ENCODE results near the gene DDA1. TPM values are rescaled to one million over a fixed set of nuclear protein-coding genes. Genes with fewer than 3 reads are reported as not detected.

DDA1 gene
- total and polyA plus RNA-seq, 9 of the 15 experiments (the other 6 are each of a cell fraction or from before 2014, with no cell fraction given), result 1.4 to 83.8 (median 33.8) TPM

DNA sequence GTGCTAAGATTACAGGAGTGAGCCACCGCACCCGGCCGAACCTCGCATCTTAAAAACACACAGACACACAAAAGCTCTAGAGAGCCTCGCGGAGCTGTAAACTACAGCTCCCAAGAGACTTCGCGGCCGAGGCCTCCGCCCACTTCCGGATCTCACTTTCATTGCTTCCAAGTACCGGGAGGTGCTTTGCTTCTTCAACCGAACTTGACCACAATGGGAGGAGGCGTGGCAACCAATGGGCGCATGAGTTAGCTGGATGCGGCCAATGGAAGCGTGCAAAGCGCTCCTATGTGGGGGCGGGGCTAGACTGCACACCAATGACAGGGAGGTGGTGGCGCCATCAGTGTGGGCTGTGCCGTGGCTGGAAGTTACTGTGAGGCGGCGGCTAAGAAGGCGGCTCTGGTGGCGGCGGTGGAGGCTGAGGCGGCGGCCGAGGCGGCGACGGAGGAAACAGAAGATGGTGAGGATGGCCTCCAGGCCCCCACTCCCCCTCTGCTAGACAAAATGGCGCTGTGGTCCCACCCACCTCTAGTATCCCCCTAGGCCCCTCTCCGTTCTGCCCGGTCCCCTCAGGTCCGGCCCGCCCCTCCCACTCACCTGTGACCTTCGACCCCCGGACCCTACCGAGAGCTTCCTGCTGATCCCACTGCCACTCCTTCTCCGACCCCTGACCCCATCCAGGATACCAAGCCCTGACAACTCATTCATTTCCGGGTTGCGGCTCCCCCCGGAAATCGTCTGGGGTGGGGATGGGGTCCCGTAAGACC lies at the start of gene DDA1 (continued):
- TF ChIP-seq, protein P1, sequence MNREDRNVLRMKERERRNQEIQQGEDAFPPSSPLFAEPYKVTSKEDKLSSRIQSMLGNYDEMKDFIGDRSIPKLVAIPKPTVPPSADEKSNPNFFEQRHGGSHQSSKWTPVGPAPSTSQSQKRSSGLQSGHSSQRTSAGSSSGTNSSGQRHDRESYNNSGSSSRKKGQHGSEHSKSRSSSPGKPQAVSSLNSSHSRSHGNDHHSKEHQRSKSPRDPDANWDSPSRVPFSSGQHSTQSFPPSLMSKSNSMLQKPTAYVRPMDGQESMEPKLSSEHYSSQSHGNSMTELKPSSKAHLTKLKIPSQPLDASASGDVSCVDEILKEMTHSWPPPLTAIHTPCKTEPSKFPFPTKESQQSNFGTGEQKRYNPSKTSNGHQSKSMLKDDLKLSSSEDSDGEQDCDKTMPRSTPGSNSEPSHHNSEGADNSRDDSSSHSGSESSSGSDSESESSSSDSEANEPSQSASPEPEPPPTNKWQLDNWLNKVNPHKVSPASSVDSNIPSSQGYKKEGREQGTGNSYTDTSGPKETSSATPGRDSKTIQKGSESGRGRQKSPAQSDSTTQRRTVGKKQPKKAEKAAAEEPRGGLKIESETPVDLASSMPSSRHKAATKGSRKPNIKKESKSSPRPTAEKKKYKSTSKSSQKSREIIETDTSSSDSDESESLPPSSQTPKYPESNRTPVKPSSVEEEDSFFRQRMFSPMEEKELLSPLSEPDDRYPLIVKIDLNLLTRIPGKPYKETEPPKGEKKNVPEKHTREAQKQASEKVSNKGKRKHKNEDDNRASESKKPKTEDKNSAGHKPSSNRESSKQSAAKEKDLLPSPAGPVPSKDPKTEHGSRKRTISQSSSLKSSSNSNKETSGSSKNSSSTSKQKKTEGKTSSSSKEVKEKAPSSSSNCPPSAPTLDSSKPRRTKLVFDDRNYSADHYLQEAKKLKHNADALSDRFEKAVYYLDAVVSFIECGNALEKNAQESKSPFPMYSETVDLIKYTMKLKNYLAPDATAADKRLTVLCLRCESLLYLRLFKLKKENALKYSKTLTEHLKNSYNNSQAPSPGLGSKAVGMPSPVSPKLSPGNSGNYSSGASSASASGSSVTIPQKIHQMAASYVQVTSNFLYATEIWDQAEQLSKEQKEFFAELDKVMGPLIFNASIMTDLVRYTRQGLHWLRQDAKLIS (CRISPR knock-in tag; IDR thresholded peaks at IDR 0.05), result peak; percentile 57; the same call in 1 of the 2 replicates
- TF ChIP-seq, protein P2, sequence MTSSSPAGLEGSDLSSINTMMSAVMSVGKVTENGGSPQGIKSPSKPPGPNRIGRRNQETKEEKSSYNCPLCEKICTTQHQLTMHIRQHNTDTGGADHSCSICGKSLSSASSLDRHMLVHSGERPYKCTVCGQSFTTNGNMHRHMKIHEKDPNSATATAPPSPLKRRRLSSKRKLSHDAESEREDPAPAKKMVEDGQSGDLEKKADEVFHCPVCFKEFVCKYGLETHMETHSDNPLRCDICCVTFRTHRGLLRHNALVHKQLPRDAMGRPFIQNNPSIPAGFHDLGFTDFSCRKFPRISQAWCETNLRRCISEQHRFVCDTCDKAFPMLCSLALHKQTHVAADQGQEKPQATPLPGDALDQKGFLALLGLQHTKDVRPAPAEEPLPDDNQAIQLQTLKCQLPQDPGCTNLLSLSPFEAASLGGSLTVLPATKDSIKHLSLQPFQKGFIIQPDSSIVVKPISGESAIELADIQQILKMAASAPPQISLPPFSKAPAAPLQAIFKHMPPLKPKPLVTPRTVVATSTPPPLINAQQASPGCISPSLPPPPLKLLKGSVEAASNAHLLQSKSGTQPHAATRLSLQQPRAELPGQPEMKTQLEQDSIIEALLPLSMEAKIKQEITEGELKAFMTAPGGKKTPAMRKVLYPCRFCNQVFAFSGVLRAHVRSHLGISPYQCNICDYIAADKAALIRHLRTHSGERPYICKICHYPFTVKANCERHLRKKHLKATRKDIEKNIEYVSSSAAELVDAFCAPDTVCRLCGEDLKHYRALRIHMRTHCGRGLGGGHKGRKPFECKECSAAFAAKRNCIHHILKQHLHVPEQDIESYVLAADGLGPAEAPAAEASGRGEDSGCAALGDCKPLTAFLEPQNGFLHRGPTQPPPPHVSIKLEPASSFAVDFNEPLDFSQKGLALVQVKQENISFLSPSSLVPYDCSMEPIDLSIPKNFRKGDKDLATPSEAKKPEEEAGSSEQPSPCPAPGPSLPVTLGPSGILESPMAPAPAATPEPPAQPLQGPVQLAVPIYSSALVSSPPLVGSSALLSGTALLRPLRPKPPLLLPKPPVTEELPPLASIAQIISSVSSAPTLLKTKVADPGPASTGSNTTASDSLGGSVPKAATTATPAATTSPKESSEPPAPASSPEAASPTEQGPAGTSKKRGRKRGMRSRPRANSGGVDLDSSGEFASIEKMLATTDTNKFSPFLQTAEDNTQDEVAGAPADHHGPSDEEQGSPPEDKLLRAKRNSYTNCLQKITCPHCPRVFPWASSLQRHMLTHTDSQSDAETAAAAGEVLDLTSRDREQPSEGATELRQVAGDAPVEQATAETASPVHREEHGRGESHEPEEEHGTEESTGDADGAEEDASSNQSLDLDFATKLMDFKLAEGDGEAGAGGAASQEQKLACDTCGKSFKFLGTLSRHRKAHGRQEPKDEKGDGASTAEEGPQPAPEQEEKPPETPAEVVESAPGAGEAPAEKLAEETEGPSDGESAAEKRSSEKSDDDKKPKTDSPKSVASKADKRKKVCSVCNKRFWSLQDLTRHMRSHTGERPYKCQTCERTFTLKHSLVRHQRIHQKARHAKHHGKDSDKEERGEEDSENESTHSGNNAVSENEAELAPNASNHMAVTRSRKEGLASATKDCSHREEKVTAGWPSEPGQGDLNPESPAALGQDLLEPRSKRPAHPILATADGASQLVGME (CRISPR knock-in tag; IDR thresholded peaks at IDR 0.05), result no peak
- TF ChIP-seq, protein P3, sequence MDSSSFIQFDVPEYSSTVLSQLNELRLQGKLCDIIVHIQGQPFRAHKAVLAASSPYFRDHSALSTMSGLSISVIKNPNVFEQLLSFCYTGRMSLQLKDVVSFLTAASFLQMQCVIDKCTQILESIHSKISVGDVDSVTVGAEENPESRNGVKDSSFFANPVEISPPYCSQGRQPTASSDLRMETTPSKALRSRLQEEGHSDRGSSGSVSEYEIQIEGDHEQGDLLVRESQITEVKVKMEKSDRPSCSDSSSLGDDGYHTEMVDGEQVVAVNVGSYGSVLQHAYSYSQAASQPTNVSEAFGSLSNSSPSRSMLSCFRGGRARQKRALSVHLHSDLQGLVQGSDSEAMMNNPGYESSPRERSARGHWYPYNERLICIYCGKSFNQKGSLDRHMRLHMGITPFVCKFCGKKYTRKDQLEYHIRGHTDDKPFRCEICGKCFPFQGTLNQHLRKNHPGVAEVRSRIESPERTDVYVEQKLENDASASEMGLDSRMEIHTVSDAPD (CRISPR knock-in tag; IDR thresholded peaks at IDR 0.05), result peak; percentile 63; the same call in 1 of the 2 replicates
- TF ChIP-seq ZNF41 (CRISPR knock-in tag; conservative IDR thresholded peaks at IDR 0.05), result no peak
- TF ChIP-seq BDP1 (IDR thresholded peaks at IDR 0.05; ENCODE audit: insufficient read depth, insufficient read length), result peak; percentile 27
- peak; percentile 80 to 84 for TF ChIP-seq SIX5 (IDR thresholded peaks at IDR 0.05; ENCODE audit: borderline replicate concordance in 1 of 2, insufficient read depth in 1 of 2, low read depth in 1 of 2, low read length in 2 of 2)
- no peak; the same call in 1 of the 2 replicates for TF ChIP-seq LEF1 (IDR thresholded peaks at IDR 0.05)
- peak; percentile 95 for TF ChIP-seq NR2C2 (CRISPR knock-in tag; IDR thresholded peaks at IDR 0.05)
- peak; percentile 100 for TF ChIP-seq NR2C2 (tag; IDR thresholded peaks at IDR 0.05)
- TF ChIP-seq ZNF253 (CRISPR knock-in tag; conservative IDR thresholded peaks at IDR 0.05), result no peak
- no peak for TF ChIP-seq ZNF134 (CRISPR knock-in tag; conservative IDR thresholded peaks at IDR 0.05)
- TF ChIP-seq, protein P4, sequence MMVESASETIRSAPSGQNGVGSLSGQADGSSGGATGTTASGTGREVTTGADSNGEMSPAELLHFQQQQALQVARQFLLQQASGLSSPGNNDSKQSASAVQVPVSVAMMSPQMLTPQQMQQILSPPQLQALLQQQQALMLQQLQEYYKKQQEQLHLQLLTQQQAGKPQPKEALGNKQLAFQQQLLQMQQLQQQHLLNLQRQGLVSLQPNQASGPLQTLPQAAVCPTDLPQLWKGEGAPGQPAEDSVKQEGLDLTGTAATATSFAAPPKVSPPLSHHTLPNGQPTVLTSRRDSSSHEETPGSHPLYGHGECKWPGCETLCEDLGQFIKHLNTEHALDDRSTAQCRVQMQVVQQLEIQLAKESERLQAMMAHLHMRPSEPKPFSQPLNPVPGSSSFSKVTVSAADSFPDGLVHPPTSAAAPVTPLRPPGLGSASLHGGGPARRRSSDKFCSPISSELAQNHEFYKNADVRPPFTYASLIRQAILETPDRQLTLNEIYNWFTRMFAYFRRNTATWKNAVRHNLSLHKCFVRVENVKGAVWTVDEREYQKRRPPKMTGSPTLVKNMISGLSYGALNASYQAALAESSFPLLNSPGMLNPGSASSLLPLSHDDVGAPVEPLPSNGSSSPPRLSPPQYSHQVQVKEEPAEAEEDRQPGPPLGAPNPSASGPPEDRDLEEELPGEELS (CRISPR knock-in tag; IDR thresholded peaks at IDR 0.05; ENCODE audit: borderline replicate concordance), result 0 out of 2 replicates have a peak, but pooled peaks have one; percentile 18
- TF ChIP-seq SAP30 (IDR thresholded peaks at IDR 0.05; ENCODE audit: borderline replicate concordance, insufficient read depth, low read depth, low read length, poor library complexity, severe bottlenecking), result peak; percentile 42

Data from K562 (cell line).